GM10266 (cell line): ENCODE results near the gene PIGN.

ENCODE experiments used
- DNase-seq: peaks from one replicate; pipeline ENCODE4 v3.0.0; 2012; ENCODE audit errors: extremely low spot score
- CTCF ChIP-seq: IDR thresholded peaks from 2 replicates; pipeline ENCODE4 v1.5.1; 2012; ENCODE audit warnings: mild to moderate bottlenecking, low read depth; ENCODE audit not compliant: control insufficient read depth, insufficient read depth; ENCODE audit errors: missing control alignments

PIGN gene

DNA sequence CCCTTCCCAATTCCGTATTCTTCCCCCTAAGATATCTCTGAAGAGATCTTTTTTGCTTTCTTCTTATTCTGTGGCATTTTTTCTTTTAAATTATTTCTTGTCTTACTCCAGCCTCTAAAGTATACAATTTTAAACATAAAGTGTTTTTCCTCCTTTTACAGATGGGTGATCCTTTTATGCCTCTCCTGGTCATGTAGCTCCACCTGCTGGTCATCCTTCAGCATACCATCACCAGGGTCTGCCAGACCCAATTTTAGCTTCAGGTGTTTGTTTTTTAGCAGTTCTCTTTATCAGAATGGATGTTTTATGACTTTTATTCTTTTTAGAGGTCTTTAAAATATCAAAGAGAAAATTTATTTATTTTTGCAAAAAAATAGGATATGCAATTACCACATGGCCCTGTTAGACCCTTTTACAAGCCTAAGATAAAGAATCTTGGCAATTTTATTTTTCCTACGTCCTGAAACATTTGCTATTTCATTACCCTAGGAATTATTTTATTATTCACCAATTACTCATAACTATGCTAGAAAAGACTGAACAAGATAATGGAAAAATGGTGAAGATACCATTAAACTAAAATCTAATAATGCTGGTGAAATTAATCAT is 55.5 kb downstream of the PIGN start:
- DNase-seq: peak; percentile 43
- TF ChIP-seq CTCF: peak; percentile 85

DNA sequence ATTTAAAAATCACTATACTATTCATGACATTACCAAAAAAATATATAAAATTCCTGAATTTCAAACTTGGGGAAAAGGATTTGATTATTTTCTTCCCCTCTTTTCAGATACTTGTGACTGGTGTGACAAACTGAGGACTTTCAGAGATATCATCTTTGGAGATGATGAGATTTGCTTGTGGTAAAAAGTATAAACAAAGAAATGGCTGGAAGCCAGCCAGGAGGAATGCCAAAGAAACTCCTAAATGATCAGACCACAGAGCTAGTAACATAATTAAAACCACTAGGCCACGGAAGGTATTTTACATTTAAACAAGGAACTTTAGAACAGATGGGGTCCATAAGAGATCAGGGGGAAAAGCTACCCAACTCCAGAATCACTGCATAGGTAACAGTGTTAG is 58.7 kb downstream of the PIGN start:
- TF ChIP-seq CTCF: no peak

DNA sequence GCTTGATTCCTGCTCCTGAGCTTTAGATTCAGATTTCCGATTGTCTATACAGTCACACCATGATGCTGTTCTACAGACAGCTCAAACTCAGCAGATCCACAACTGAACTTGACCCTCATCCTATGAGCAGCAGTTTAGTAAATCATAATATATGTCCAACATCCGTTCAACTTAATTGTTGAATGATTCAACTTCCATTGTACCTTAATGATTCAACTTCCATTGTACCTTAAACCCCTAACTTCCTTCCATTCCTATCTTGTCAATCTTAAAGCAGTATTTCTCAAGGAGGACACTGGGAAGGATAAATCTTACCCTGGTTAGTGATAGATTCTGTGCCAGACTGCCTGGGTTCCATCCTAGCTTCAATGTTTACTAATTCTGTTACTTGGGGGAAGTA is 60.1 kb downstream of the PIGN start:
- no peak for TF ChIP-seq CTCF

More for the DNA sequence above, 58.7 kb downstream of the PIGN start:
- DNase-seq: no peak

GRCh38 chr18:62125702-62126101 is 61.2 kb downstream of the PIGN start:
- no peak for DNase-seq
- TF ChIP-seq CTCF: no peak

More for the DNA sequence above, 60.1 kb downstream of the PIGN start:
- no peak for DNase-seq

DNA sequence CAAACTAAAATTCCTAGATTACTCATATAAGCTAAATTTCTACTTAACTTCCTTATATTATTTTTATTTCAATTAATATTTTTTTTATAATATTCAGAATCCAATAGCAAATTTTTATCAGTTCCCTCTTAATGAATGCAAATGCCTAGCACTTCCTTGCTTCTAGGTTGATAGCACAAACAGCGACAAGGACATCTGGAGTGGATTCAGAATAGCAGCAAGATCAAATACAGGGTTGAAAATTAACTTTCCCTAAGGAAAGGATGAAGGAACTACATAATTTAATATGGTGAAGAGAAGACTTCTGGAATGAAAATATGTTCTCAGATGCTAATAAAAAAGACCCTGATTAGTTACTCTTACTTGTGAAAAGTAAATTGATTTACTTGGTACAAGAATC is 64.5 kb downstream of the PIGN start:
- no peak for DNase-seq
- no peak for TF ChIP-seq CTCF

GRCh38 chr18:62119884-62120283 is 67.0 kb downstream of the PIGN start:
- no peak for DNase-seq

More at GRCh38 chr18:62119884-62120283, 67.0 kb downstream of the PIGN start:
- TF ChIP-seq CTCF: no peak
